HG03039 (cell line): ENCODE data around the gene CAMK1D.
"Not testable (repeated sequence)": the region's sequence is repeated elsewhere in the genome, so short reads cannot be mapped to it uniquely, and the experiment has no call there.

Experiments used
- ATAC-seq: cut with Tn5 transposase; IDR thresholded peaks from one replicate; pipeline ENCODE4 v1.9.1; 2021; ENCODE audit warnings: mild to moderate bottlenecking, moderate library complexity; ENCODE audit not compliant: unreplicated experiment

CAMK1D gene

DNA sequence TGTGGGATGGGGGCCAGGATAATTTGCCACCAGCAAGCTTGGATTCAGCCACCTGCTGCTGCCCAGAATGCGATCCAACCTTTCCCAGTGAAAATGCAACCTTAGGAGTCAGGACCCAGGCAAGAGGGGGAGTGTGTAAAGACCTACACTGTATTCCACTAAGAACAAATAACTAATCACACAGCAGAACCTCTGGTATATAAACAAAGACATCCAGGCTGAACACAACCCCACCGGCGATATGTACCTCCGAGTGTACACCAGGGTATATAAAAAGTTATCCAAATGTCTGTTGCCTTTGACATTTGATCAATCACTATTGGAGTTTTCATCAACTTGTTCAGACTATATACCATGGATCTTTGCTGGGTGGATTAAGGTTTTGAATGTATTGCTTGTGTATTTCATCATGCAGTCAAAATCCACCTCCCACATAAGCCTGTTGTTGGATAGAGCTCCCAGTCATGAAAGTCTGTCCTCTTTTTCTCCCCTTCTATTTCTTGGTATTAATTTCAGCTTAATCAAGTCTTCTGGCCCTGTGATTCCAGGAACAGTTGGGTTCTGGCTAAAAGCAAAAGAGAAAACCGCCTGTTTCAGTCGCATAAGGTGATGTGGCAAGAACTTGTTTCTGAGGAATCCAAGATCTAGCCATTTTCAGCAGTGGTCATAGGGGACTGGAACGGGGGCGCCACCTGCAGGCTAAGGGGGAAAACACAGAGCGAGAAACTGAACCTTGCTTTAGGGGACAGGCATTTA, 361.4 kb downstream of the CAMK1D start:
- ATAC-seq, result peak; percentile 48

DNA sequence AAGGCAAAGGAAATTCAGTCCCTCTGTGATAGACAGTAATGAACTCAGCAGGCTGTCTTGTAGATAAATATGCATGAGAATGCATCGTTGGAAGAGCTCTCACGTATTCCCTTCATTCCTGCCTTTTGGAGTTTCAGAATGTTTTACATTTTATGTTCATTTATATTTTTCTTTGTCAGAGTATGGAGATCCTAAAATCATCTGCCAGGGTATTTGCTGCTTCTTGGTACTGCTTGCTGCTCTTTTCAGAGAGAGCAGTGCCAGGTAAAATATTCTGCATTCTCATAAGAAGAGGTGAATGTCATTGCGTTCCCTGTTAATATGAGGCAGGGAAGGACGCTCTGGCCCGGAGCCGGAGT, 362.0 kb downstream of the CAMK1D start:
- no peak for ATAC-seq

DNA sequence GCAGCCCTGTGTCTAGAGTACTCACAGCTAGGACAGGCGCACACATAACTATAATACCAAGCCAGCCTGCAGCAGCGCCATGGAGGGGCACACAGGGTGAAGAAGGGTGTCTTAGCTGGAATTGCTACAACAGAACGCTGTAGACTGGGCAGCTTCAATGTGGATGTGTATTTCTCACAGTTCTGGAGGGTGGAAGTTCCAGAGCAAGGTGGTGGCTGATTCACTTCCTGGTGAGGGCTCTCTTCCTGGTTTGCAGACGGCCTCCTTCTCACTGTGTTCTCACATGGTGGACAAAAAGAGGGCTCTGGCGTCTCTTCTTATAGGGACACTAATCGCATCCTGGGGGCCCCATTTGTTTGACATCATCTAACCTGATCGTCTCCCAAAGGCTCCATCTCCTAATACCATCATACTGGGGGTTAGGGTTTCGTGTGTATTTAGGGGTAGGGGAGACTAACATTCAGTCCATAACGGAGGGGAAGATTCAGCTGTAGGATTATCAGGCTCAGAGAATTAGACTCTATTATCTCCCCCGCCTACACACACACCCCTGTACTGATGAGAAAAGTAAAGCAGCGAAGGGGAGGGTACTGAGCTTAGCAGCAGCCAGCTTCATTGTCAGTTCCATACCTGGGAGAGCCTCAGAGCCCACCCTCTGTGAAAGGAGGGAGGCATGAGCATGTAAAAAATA, 363.1 kb downstream of the CAMK1D start:
- no peak for ATAC-seq

DNA sequence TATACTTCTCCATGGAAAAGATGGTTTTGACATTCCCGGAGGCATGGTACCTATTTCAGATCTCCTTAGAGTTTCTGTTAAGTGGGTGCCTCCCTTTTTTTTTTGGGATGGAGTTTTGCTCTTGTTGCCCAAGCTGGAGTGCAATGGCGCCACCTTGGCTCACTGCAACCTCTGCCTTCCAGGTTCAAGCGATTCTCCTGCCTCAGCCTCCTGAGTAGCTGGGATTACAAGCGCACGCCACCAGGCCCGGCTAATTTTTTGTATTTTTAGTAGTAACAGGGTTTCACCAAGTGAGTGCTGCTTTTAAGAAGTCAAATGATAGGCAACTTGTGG, 363.6 kb downstream of the CAMK1D start:
- ATAC-seq, result not testable (repeated sequence)

DNA sequence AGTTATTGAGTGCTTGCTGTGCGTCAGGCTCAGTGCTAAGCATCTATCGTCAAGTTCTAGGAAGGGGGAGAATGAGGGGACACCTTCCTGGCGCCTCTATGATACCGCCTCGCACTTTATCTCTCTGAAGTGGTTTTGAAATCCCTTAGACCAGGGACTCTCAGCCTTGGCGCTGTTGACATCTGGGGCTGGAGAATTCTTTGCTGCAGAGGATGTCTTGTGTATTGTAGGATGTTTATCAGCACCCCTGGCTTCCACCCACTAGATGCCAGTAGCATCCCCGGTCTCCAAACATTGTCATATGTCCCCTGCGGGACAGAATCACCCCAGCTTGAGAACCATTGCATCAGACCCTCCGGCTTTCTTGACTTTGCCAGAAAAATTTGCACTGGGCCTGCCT, 366.7 kb downstream of the CAMK1D start:
- ATAC-seq, result no peak

DNA sequence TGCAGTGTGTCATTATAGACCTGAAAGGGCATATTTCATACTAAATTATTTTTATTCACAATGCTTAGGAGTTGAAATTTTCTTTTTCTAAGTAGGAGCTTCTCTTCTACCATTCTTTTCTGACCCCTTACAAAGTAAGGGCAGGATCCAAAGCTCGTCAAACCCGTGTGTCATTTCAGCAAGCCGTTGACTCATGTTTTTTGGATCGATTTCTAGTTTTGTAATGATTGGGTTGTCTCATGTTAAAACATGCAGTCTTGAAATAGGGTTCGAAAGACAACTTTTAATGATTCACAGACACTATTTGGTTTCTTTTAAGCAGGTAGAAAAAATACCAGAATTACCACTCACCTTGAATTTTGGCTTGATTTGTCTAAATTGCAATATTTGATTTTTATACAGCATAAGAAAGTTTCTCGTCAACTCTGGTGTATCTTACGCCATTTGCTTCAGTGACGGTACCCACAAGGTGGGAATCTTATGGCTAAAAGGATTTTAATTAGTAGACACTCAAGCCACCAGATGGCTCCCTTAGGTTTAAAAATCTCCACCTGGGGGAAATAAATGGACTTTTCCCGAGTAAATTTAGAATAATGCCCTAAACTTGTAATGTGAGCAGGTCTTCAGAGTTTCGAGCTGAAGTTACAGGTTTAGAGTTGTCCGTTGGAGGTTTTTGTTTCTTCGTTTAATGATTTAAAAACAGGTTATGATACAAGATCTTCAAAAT, 368.8 kb downstream of the CAMK1D start:
- no peak for ATAC-seq

DNA sequence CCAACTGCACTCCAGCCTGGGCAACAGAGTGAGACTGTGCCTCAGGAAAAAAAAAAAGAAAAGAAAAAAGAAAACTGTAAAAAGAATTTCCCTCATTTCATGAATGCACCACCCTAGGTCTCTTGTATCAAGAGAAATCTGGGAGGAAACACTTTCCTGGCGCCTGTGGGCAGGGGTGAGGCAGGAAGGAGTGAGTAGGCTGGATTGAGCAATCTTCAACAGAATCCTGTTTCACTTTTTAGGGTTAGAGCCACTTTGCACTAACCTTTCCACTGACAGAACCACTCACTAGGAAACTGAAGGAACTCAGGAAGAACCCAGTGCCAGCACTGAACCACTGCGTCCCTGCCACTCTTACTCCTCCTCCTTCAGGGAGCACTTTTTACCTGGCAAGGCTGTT, 370.0 kb downstream of the CAMK1D start:
- no peak for ATAC-seq

DNA sequence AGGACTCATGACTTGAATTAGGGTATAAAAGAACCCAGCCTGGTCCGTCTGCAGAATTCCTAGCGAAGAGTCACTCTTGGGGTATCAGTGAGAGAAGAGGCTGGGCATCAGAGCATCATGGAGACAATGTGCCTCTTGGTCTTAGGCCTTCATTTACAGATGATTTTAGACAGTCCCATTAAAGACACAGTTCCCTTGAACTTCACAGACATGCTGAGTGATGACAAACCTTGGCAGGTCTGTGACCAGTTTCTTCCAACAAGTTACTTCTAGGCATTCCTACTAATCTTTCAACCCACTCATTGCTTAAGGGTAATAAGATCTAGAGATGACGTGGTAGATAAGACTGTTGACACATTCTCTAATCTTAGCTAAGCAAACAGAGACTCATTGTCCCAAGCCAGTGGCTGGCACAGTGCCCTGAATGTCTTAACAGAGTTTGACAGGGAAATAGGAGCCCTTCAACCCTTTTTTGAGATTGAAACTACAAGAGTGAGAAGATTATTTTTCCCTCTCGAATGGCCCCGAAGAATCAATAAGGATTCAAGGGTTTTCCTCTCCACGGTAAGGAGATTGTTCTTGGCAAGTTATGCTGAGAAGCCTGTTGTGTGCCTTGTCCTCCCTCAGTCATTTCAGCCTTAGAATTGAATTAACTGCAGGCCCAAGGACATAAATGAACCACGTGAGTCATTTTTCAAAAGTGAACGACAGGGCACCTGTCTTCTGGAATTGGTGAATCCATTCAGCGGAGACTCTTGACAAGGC, 371.1 kb downstream of the CAMK1D start:
- no peak for ATAC-seq

DNA sequence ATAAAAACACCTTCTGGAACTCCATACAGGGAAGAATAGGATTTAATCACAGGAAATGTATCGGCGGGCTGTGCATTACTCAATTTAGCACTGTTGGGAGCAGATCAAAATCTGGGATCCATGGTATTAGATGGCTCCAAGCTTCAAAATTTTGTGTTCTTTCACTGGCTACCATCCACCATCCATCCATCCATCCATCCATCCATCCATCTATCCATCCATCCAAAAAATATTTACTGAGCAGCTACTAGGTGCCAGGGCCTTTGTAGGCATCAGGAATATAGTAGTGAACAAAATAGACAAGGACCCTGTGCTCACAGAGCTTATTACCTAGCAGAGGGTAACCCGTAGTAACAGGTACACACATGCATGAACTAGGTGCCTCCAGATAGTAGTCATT, 372.0 kb downstream of the CAMK1D start:
- ATAC-seq, result no peak

DNA sequence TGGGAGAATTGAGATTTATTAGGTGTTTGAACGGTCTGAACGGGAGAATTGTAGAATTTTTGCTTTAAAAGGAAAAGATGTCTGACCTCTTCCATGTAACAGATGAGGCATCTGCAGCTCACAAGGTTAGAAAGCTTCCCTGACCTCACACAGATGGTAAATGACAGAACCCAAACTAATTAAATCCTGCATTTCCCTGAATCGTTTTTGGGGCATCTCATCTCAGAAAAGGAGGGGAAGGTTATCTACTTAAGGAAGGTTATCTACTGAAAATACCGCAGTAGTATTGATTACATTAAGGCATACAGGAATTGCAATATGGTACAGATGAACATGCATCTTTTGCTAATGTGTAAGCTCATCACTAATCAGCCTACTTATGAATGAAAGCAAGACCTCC, 373.9 kb downstream of the CAMK1D start:
- no peak for ATAC-seq

DNA sequence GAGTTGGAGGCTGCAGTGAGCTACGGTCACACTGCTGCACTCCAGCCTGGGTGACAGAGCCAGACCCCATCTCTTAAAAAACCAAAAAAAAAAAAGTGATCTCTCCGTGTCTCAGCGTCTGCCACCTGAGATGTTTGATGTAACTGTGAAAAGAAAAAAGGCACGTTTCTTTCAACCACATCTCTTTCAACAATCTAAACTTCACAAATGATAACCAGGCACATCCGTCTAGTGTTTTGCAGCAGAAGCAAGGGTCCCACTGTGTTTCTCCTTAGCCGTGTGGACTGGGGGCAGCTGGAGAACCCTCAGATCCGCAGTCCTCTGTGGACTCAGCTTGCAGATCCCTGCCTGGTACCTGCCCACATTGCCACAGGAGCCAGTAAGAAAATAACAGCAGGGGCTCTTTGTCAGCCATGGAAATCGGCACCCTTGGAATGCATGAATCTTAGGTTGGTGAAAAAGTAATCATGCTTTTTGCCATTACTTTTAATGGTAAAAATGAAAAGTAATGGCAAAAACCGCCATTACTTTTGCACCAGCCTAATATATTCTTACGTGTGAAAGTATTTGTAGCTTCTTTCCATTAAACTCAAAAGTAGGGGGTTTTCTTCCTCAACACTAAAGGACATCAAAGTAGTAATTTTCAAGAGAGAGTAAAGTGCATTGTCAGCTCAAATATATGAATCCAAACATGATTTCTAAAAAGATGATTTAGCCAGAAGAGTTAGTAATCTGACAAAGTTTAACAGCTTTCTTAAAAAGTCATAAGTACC, 375.6 kb downstream of the CAMK1D start:
- no peak for ATAC-seq

DNA sequence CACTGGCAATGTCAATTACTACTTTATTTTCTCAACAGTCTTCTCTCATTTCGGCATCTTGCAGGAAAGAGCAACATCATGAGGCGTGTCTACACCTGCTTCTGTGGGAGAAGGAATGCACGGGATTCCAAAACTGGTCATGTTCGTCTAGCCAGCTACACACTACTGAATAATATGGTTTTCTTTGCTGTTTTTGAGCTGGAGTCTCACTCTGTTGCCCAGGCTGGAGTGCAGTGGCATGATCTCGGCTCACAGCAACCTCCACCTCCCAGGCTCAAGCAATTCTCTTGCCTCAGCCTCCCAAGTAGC, 376.2 kb downstream of the CAMK1D start:
- ATAC-seq, result not testable (repeated sequence)

DNA sequence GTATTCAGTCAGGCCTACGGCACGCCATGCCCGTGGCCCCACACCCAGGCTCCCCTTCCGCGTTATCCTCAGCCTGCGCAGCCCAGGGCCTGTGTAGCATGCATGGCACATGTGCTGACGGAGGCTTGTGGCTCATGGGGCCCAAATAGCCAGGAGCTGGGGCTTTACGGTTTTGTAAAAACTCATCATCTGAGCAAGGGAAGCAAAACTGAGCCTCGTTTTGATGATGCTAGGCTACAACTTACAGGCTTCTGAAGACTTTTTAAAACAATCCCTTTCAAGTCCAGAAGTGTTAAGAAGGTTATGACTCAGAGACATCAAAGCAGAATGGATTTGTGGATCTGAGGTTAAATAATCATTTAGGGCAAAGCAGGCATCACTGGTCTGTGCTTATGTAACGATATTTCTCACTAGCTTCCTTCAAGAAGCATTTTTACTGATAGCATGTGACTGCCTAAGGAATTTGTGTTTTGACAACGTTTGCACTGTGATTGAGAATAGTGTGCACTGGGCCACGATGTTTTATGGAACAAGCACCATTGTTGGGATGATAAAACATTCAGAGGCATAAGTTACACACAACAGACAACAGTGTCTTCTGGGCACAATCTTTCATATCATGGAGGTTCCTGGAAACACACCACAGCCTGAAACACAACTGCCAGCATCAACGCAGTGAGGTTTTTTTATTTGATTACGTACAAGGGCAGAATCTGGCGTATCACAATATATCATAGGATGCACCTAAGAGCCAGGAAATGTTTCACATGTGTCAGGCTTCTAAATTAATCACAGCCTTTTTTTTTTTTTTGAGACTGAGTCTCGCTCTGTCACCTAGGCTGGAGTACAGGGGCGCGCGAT, 377.9 kb downstream of the CAMK1D start:
- ATAC-seq, result no peak

DNA sequence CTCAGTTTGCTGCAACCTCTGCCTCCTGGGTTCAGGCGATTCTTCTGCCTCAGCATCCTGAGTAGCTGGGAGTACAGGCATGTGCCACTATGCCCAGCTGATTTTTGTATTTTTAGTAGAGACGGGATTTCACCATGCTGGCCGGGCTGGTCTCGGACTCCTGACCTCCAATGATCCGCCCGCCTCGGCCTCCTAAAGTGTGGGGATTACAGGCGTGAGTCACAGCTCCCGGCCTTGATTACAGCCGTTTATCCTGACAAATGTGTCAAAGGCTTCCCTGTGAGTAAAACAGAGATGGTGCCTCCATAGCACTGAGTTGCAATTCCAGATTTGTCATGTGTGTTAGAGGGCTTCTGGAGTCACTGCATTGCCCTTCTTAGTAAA, 378.5 kb downstream of the CAMK1D start:
- no peak for ATAC-seq

DNA sequence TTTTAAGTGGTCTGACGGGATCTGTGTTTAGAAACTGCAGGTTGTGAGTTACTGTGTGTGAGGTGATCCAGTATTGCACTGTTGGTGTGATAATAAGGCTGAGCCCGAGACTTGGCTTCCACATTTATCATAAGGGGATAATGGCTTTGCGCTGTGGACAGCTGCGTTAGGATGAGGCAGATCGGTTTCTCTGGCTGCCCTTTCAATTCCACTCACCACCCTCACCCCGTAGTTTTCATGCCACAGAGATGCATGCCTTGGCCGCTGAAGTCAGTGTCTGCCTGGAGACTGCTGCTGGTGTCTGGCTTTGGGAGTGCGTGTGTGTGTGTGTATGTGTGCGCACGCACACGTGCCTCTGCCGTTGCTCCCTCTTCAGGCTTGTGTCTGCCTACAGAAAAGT, 379.1 kb downstream of the CAMK1D start:
- no peak for ATAC-seq

DNA sequence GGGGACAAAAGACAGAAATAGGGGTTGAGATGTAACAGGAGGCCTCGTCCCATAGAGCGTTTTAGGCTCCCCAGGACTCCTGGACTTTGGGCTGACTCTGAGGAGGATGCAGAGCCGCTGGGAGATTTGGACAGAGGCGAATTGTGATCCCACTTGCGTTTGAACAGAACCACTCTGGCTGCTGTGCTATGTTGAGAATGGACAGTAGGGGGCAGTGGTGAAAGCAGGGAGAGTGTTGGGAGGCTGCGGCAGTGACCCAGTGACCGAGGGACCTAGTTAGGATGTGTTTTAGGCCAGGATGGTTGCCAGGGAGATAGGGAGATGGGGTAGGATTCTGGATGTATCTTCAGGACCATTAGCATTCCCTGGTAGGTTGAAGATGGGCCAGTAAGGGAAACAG, 380.5 kb downstream of the CAMK1D start:
- ATAC-seq, result no peak

DNA sequence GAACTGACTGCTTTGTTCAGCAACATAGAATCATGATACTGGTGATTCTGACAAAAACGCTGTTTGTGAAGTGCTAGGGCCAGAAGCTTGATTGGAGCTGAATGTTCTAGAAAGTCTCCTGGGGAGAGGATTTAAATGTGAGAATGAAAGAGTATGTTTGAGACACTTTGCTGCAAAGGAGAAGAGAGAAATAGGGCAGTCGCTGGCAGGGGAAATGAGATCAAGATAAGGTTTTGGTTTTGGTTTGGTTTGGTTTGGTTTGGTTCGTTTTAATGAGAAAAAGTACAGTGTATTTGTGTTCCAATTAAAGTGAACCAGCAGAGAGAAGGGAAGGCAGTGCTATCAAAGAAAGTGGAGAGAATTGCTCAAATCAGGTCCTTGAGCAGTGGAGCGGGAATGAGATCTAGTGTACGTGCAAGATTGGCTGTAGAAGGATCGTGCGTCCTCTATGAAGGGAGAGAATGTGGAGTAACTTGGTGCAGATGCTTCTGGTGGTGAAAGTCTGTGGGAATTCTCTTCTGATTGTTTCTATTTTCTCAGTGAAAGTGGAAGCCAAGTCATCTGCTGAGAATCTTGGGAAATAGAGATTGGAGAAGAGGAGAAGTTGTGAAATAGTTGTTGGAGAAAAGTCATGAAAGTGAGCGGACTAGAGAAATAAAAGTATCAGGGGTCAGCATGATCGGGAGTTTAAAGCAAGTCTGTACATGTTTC, 381.6 kb downstream of the CAMK1D start:
- ATAC-seq, result no peak

DNA sequence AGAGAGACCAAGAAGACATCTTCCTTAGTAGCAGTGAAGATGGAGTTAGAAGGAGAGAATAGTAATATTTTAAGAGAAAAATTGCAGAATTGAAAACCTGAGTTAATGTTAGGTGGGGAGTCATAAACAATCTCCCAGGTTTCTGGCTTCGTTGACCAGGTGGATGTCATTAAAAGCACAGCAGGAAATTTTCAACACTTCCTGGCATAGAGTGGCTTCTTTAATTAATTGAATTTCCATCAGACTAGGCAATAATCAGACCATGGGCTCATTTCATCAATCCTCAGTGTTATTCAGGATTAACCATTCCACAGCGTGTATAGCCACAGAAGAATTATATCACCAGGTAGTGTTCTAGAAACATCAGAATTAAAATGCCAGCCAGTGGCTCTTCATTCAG, 383.9 kb downstream of the CAMK1D start:
- ATAC-seq, result no peak

DNA sequence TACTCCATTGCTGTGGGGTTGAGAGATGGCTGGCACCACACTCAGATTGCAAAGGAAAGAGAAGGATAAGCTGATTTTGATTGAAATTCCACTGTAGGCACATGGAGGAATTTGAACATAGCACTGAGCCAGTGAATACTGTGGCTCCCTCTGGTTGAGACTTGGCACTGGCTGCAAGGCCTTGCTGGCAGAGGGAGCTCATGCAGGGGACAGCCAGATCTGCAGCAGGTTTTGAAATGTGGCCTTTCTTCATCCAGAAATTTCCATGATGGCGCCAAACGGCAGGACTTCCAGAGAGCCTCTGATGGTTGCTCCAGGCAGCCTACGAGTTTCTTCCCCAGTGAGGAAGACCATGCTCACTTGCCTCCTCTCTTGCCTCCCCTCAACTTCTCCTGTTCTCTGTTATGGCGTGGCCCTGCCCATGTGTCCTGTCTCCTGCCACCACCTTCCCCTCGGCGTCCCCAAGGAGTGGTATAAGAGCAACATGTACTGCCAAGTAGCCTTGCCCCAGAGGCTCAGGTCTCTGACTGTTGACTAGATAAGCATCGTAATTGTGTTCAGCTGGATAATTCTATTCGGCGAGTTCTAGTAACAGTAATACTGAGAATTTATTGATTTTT, 386.6 kb downstream of the CAMK1D start:
- ATAC-seq, result no peak
